Ishikawa (cell line): ENCODE measurements around the gene FAM98C.

Experiments
- CEBPB ChIP-seq: IDR thresholded peaks from 2 replicates; pipeline ENCODE4 v1.6.1; 2012
- CREB1 ChIP-seq: IDR thresholded peaks from 2 replicates; pipeline ENCODE4 v1.6.1; 2012; ENCODE audit warnings: low read depth
- EGR1 ChIP-seq: IDR thresholded peaks from 2 replicates; pipeline ENCODE4 v1.6.1; 2012
- EP300 ChIP-seq: IDR thresholded peaks from 2 replicates; pipeline ENCODE4 v1.6.1; 2012; ENCODE audit warnings: borderline replicate concordance
- FOXM1 ChIP-seq: IDR thresholded peaks from 2 replicates; pipeline ENCODE4 v1.6.1; 2012; ENCODE audit warnings: low read depth, borderline replicate concordance
- NFIC ChIP-seq: IDR thresholded peaks from 2 replicates; pipeline ENCODE4 v1.6.1; 2012
- RAD21 ChIP-seq: IDR thresholded peaks from 2 replicates; pipeline ENCODE4 v1.6.1; 2012; ENCODE audit warnings: low read depth
- TAF1 ChIP-seq: IDR thresholded peaks from 2 replicates; pipeline ENCODE4 v1.6.1; 2012; ENCODE audit warnings: low read depth, mild to moderate bottlenecking
- TCF12 ChIP-seq: IDR thresholded peaks from 2 replicates; pipeline ENCODE4 v1.6.1; 2012; ENCODE audit warnings: low read depth
- TEAD4 ChIP-seq: IDR thresholded peaks from 2 replicates; pipeline ENCODE4 v1.6.1; 2012
- USF1 ChIP-seq: IDR thresholded peaks from 2 replicates; pipeline ENCODE4 v1.6.1; 2012
- YY1 ChIP-seq: IDR thresholded peaks from 2 replicates; pipeline ENCODE4 v1.6.1; 2012; ENCODE audit warnings: low read depth
- ZBTB7A ChIP-seq: IDR thresholded peaks from 2 replicates; pipeline ENCODE4 v1.6.1; 2012; ENCODE audit warnings: low read depth
- TF ChIP-seq, protein P1 (sequence below): IDR thresholded peaks from 2 replicates; pipeline ENCODE4 v1.6.1; 2012; ENCODE audit warnings: low read depth, mild to moderate bottlenecking
- TF ChIP-seq, protein P2 (sequence below): IDR thresholded peaks from 2 replicates; pipeline ENCODE4 v1.6.1; 2012

The FAM98C gene

DNA sequence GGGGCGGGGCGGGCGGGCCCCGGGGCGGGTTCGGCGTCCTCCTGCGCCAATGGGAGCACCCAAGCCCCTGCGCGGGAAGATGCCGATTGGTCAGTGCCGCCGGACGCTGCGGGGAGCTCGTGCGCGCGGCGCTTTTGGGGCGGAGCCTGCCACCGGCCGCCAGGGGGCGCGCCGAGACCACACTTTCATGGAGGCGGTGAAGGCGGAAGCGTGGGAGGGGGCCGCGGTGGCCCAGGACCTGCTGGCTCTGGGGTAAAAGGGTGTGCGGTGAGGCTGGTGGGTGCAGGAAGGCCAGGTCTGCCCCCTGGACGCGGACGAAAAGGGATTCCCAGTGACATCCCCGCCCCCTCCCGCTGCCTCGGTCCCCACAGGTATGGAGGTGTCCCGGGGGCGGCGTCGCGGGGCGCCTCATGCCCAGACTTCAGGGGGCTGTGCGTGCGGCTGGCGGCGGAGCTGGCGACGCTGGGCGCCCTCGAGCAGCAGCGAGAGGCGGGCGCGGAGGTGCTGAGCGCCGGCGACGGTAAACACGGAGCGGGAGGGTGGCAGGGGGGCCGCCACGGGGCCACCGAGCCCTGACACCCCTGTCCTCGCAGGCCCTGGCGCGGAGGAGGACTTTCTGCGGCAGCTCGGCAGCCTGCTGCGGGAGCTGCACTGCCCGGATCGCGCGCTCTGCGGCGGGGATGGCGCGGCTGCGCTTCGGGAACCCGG lies at the start of gene FAM98C:
Gene FAM98C (plus strand): TSS at position 127 of the 708 bp plus-strand sequence. CDS start 61 bp downstream, at position 188.
- TF ChIP-seq TAF1 (peak; percentile 81; the same call in 1 of the 2 replicates), EGR1 (peak; percentile 95), USF1 (no peak), YY1 (peak; percentile 71), CEBPB (no peak), NFIC (no peak), EP300 (no peak), ZBTB7A (peak; percentile 91), FOXM1 (no peak), RAD21 (peak; percentile 83), TEAD4 (no peak), CREB1 (no peak), TCF12 (0 out of 2 replicates have a peak, but pooled peaks have one; percentile 29)
- TF ChIP-seq, protein P1, sequence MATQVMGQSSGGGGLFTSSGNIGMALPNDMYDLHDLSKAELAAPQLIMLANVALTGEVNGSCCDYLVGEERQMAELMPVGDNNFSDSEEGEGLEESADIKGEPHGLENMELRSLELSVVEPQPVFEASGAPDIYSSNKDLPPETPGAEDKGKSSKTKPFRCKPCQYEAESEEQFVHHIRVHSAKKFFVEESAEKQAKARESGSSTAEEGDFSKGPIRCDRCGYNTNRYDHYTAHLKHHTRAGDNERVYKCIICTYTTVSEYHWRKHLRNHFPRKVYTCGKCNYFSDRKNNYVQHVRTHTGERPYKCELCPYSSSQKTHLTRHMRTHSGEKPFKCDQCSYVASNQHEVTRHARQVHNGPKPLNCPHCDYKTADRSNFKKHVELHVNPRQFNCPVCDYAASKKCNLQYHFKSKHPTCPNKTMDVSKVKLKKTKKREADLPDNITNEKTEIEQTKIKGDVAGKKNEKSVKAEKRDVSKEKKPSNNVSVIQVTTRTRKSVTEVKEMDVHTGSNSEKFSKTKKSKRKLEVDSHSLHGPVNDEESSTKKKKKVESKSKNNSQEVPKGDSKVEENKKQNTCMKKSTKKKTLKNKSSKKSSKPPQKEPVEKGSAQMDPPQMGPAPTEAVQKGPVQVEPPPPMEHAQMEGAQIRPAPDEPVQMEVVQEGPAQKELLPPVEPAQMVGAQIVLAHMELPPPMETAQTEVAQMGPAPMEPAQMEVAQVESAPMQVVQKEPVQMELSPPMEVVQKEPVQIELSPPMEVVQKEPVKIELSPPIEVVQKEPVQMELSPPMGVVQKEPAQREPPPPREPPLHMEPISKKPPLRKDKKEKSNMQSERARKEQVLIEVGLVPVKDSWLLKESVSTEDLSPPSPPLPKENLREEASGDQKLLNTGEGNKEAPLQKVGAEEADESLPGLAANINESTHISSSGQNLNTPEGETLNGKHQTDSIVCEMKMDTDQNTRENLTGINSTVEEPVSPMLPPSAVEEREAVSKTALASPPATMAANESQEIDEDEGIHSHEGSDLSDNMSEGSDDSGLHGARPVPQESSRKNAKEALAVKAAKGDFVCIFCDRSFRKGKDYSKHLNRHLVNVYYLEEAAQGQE: no peak
- TF ChIP-seq, protein P2, sequence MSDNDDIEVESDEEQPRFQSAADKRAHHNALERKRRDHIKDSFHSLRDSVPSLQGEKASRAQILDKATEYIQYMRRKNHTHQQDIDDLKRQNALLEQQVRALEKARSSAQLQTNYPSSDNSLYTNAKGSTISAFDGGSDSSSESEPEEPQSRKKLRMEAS: peak; percentile 62

- TF ChIP-seq CEBPB: no peak
- peak; percentile 21; the same call in 1 of the 2 replicates for TF ChIP-seq USF1
Measured at GRCh38 chr19:38355728-38356725, 46.9 kb upstream of the FAM98C start.

DNA sequence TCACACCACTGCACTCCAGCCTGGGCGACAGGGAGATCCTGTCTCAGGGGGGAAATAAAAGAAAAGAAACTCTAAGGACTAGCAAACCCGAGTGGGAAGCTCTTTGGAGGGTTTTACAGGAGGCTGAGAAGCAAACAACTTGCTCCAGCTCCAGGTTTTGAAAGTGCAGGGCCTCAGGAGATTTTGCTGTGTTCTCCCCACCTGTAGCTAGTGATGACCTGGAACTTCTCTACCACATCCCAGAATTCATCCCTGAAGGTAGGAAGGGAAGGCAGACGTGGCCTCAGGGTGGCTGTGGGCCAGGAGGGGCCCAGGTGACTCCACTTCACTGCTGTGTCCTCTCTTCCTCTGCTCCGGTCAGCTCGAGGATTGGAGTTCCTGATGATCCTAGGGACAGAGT lies 44.8 kb upstream of the FAM98C start:
- no peak for TF ChIP-seq EP300
- no peak for TF ChIP-seq CREB1

DNA sequence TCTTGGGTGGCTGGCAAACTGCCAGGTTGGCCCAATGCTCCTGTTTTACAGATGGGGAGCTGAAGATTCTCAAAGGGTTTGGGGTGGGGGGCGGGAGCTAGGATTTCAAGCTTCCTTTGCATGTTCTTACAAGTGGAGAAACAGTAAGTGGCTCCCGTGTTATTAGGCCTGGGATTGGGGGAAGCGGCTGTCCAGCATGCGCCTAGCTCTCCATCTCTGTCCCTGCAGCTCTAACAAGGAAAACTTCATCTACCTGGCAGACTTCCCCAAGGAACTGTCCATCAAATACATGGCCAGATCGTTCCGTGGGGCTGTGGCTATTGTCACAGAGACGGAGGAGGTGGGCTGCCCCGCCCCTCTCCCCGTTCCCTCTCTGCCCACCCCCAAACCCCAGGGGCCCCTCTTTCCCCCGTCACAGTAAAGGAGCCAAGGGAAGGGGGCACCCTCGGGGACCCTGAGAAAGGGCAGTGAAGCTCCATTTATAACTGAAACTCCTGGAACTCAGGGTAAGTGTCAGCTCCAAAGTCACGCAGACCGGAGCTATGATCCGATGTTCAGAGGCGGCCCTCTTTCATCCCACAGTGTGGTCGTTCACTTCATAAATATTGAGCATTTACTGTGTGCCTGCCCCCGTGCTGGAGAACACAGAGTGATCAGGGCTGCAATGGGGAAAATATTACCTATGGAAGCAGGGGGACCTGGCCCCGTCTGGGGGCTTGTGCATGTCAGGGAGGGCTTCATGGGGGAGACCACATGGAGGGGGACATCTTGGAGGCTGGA lies 43.5 kb upstream of the FAM98C start:
- no peak for TF ChIP-seq CREB1
- TF ChIP-seq, protein P1: peak; percentile 20; the same call in 1 of the 2 replicates

- TF ChIP-seq CEBPB (no peak), FOXM1 (no peak)
- TF ChIP-seq, protein P2: no peak
Measured at GRCh38 chr19:38360351-38360750, 42.5 kb upstream of the FAM98C start.
